HTERT RPE-1 (cell line): Measurements from ENCODE around the gene MT1HL1.

Experiments used
- in situ Hi-C: fragments of 300-500 bp; cut with MboI; formaldehyde crosslinking; loops from 4 replicates; pipeline ENCODE4 v1.14.3; 2020; ENCODE audit warnings: low sequenced_read_pairs

Gene MT1HL1

GRCh38 chr1:237004116-237004515 lies at the start of gene MT1HL1:
MT1HL1 (minus strand) TSS chr1:237004441; CDS start chr1:237004372, 69 bp downstream.
- in situ Hi-C loops = no loop called here

DNA sequence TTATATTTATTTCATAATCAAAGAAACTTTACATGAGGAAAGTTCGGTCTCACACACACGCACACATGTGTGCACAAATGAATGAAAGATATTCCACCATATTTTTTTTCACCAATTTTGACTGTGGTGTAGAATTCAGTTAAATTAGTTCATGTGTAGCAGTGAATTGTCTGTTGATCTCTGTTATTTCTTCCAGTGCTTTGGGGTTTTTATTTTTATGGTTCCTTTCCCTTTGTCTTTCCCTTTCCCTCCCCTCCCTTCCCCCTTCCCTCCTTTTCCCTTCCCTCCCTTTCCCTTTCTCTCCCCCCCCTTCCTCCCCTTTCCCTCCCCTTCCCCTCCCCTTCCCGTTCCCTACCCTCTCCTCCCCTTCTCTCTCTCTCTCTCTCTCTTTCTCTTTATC lies 46.7 kb upstream of the MT1HL1 start:
- in situ Hi-C loops = no loop called here

GRCh38 chr1:237050185-237050584 lies 45.9 kb upstream of the MT1HL1 start:
- in situ Hi-C loops = no loop called here

- in situ Hi-C loops = no loop called here
These were observed 44.6 kb upstream of the MT1HL1 start for GRCh38 chr1:237048803-237049202.

- in situ Hi-C loops = no loop called here
These were observed 41.2 kb upstream of the MT1HL1 start for GRCh38 chr1:237045278-237046016.

GRCh38 chr1:237043846-237044636 lies 39.8 kb upstream of the MT1HL1 start:
- in situ Hi-C loops = no loop called here

- in situ Hi-C loops = no loop called here
These were observed 38.8 kb upstream of the MT1HL1 start for GRCh38 chr1:237042892-237043576.

GRCh38 chr1:237042526-237042891 lies 38.3 kb upstream of the MT1HL1 start:
- in situ Hi-C loops = no loop called here

GRCh38 chr1:237041795-237042525 lies 37.7 kb upstream of the MT1HL1 start, which contains the start of gene RYR2:
RYR2 (plus strand) TSS chr1:237042184; CDS start chr1:237042522, 338 bp downstream.
- in situ Hi-C loops = no loop called here

DNA sequence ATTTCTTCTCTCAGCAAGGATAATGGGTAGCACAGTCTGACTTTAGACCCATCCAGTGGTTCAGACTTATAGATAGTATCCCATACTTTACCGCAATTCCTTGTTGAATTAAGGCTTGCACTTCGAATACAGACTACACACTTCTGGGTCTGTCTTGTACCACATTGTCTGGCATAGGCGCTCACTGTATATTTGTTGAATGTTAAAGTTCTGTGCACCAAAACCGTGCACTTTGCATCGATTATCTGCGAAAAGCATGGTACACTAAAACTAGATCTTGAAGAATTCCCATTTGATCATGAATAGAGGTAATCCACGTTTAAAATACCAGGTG lies 37.2 kb upstream of the MT1HL1 start:
- in situ Hi-C loops = no loop called here

DNA sequence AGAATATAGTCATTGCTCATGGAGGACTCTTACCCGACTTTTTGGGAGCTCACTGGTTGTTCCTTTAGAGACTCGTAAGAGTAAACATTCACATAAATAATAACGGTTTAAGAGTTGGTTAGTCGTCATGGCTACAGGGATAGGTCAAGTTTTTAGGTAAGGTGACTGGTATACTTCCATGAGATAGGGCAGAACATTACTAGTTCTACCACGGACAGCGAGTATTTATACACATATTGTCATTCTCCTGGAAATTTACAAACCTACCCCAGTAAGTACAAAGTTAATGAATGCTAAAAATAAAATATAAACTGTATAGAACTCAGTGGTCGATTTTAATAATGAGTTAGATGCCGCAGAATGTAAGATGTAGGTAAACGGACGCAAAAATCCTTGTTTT lies 36.6 kb upstream of the MT1HL1 start:
- in situ Hi-C loops = no loop called here

DNA sequence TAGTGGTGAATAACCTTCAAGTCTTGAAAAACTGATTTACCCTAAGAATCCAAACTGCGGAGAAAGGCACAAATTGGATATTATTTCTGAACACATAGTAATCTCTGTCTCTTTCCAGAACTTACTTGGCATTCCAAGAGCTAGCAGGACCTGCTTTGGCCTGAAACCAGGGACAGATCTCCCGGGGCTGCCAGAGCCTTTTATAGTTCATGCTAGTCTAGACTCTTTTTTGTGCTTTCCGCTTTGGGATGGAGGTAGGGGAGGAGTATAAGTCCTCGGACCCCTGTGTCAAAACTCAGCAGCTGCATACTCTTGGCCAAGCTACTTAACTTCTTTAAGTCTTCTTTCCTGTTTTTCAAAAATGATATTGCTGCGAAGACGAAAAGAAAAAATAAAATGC lies 34.0 kb upstream of the MT1HL1 start:
- in situ Hi-C loops = no loop called here

DNA sequence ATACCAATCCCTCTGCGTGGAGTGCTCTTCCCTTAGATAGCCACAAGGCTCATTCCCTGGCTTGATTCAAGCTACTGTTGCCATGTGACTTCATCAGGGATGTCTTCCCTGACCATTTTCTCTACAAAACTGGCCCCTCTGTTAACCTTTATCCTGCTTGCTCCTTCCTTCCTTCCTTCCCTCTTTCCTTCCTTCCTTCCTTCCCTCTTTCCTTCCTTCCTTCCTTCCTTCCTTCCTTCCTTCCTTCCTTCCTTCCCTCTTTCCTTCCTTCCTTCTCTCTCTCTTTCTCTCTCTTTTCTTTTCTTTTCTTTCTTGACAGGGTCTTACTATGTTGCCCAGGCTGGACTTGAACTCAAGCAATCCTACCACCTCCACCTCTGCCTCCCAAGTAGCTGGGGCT lies 31.5 kb upstream of the MT1HL1 start:
- in situ Hi-C loops = no loop called here

- in situ Hi-C loops = no loop called here
These were observed 29.6 kb upstream of the MT1HL1 start for GRCh38 chr1:237033804-237034203.

- in situ Hi-C loops = no loop called here
These were observed 28.8 kb upstream of the MT1HL1 start for GRCh38 chr1:237033061-237033460.

- in situ Hi-C loops = no loop called here
These were observed 27.8 kb upstream of the MT1HL1 start for GRCh38 chr1:237032029-237032428.

GRCh38 chr1:237031480-237031879 lies 27.2 kb upstream of the MT1HL1 start:
- in situ Hi-C loops = no loop called here

DNA sequence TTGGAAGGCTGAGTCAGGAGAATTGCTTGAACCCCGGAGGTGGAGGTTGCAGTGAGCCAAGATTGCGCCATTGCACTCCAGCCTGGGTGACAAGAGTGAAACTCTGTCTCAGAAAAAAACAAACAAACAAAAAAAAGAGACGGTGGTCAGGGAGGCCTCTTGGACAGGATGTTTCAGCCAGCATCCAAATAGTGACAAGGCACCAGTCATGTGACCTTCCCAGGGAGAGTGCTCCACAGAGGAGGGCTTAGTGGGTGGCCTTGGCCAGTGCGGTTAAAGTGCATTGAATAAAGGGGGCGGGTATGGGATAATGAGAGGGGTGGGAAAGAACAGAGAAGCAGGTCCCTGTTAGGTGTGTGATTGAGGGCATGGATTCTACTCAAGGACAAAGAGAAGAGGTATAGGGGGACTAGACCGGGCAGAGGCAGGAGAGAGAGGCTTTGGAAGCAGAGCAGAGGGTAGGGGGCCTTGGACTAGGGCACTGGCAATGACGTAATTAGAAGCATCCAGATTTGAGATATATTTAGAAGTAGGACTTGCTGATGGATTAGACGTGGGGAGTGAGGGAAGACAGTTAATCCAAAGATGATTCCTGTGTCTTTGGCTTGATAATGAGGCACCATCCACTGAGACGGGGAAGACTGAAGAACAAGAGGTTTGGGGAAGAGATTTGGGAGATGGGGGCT lies 25.8 kb upstream of the MT1HL1 start:
- in situ Hi-C loops = no loop called here

DNA sequence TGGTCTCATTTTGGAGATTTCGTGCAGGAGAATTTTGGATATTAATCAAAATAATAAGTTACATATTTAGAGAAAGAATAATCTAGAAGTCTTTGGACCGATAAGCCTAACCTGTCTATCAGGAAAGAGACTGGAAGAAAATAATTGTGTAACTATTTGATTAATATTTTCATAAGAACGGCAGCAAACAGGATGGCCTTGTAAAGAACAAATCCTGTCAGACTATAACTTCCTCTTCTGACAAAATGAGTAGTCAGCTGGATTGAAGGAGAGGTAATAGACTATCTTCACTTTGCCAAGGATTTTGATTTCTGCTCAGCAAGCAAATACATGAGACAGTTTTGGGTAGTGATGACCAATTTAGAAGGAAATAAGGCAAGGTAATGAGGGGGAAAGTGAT lies 25.0 kb upstream of the MT1HL1 start:
- in situ Hi-C loops = no loop called here

DNA sequence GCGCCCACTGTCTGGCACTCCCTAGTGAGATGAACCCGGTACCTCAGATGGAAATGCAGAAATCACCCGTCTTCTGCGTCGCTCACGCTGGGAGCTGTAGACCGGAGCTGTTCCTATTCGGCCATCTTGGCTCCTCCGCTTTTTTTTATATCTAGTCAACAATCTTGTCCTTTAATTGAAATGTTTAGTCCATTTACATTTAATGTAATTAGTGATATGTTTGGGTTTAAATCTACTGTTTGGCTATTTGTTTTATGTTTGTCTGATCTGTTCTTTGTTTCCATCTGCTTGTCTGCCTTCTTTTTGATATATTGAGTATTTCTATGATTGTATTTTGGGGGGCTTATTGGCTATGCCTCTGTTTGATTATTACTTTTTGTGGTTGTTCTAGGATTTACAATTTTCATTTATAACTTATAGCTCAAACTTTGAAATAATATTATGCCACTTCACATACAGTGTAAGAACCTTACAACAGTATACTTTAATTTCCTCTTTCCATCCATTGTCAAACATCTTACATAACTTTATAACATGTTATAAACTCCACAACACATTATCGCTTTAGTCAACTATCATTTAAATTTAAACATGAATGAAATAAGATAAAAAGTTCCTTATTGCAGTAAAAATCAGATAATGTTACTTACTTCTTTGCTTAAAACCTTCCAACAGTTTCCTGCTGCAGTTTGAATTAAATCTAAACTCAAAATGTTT lies 21.3 kb upstream of the MT1HL1 start:
- in situ Hi-C loops = no loop called here
